Measurements from ENCODE around the gene HBA1.
"Not testable (repeated sequence)": the region's sequence is repeated elsewhere in the genome, so short reads cannot be mapped to it uniquely, and the experiment has no call there.

The HBA1 gene

GRCh38 chr16:159136-159849 lies 17.2 kb upstream of the HBA1 start:
- DNase-seq (ENCODE audit: low spot score): no peak

- DNase-seq (ENCODE audit: low spot score): not testable (repeated sequence)
Measured at GRCh38 chr16:160242-160641, 16.2 kb upstream of the HBA1 start.

- DNase-seq (ENCODE audit: low spot score): no peak
Measured at GRCh38 chr16:160691-161190, 15.7 kb upstream of the HBA1 start.

- DNase-seq (ENCODE audit: low spot score): no peak
Measured at GRCh38 chr16:162271-162991, 14.0 kb upstream of the HBA1 start.

GRCh38 chr16:163139-163538 lies 13.3 kb upstream of the HBA1 start:
- DNase-seq (ENCODE audit: low spot score): not testable (repeated sequence)

- DNase-seq (ENCODE audit: low spot score): not testable (repeated sequence)
Measured at GRCh38 chr16:163696-164095, 12.8 kb upstream of the HBA1 start.

- not testable (repeated sequence) for DNase-seq (ENCODE audit: low spot score)
Measured at GRCh38 chr16:164134-164823, 12.2 kb upstream of the HBA1 start.

- DNase-seq (ENCODE audit: low spot score): no peak
Measured at GRCh38 chr16:164827-165538, 11.5 kb upstream of the HBA1 start.

- DNase-seq (ENCODE audit: low spot score): no peak
Measured at GRCh38 chr16:165539-166374, 10.7 kb upstream of the HBA1 start, which contains the start of gene HBM. Gene HBM, plus strand, starts transcription at chr16:165978. Its CDS starts 20 bp downstream, at chr16:165998.

- no peak for DNase-seq (ENCODE audit: low spot score)
Measured at GRCh38 chr16:166375-167121, 9.9 kb upstream of the HBA1 start.

GRCh38 chr16:167122-167690 lies 9.3 kb upstream of the HBA1 start:
- no peak for DNase-seq (ENCODE audit: low spot score)

GRCh38 chr16:168424-168823 lies 8.1 kb upstream of the HBA1 start:
- DNase-seq (ENCODE audit: low spot score): no peak

- no peak for DNase-seq (ENCODE audit: low spot score)
Measured at GRCh38 chr16:169014-169413, 7.5 kb upstream of the HBA1 start.

GRCh38 chr16:170088-170507 lies 6.4 kb upstream of the HBA1 start:
- not testable (repeated sequence) for DNase-seq (ENCODE audit: low spot score)

GRCh38 chr16:170788-171187 lies 5.7 kb upstream of the HBA1 start:
- DNase-seq (ENCODE audit: low spot score): no peak

- DNase-seq (ENCODE audit: low spot score): not testable (repeated sequence)
Measured at GRCh38 chr16:172374-172941, 4.0 kb upstream of the HBA1 start, which contains the start of gene HBA2. Gene HBA2, plus strand, starts transcription at chr16:172876. Its CDS starts 37 bp downstream, at chr16:172913.

GRCh38 chr16:173211-173854 lies 3.1 kb upstream of the HBA1 start:
- DNase-seq (ENCODE audit: low spot score): not testable (repeated sequence)

- not testable (repeated sequence) for DNase-seq (ENCODE audit: low spot score)
Measured at GRCh38 chr16:173928-174769, 2.3 kb upstream of the HBA1 start.
